ENCODE data around the gene BID.

Gene BID

DNA sequence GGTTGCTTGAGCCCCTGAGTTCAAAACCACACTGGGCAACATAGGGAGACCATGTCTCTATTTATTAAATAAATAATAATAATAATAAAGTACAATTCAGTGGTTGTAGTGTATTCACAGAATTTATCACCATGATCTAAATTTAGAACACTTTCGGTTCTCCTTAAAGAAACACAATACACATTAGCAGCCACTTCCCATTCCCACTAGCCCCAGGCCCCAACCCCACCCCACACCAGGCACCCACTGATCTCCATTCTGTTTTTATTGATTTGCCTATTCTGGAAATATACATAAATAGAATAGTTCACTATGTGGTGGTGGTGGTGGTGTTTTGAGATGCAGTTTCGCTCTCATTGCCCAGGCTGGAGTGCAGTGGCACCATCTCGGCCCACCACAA, 90.0 kb downstream of the BID start (continued):
- TF ChIP-seq, protein P1, sequence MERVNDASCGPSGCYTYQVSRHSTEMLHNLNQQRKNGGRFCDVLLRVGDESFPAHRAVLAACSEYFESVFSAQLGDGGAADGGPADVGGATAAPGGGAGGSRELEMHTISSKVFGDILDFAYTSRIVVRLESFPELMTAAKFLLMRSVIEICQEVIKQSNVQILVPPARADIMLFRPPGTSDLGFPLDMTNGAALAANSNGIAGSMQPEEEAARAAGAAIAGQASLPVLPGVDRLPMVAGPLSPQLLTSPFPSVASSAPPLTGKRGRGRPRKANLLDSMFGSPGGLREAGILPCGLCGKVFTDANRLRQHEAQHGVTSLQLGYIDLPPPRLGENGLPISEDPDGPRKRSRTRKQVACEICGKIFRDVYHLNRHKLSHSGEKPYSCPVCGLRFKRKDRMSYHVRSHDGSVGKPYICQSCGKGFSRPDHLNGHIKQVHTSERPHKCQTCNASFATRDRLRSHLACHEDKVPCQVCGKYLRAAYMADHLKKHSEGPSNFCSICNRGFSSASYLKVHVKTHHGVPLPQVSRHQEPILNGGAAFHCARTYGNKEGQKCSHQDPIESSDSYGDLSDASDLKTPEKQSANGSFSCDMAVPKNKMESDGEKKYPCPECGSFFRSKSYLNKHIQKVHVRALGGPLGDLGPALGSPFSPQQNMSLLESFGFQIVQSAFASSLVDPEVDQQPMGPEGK (CRISPR knock-in tag; IDR thresholded peaks at IDR 0.05; ENCODE audit: borderline replicate concordance) = no peak
- no peak for TF ChIP-seq ZC3H10 (CRISPR knock-in tag; IDR thresholded peaks at IDR 0.05)

Measured in SK-N-SH treated with all-trans-retinoic acid at 6 μM for 48 hours (cell line).